Hepatocyte (in vitro differentiated cells): ENCODE measurements around the gene AVEN.

ENCODE experiments used
- EZH2phosphoT487 ChIP-seq: fragments of 200-600 bp; sonication (generic); IDR thresholded peaks from one replicate; pipeline ENCODE4 v1.6.1; 2018; ENCODE audit warnings: antibody characterized with exemption, mild to moderate bottlenecking, low read depth, moderate library complexity; ENCODE audit not compliant: unreplicated experiment, severe bottlenecking
- TF ChIP-seq, protein P1 (sequence below): fragments of 200-600 bp; sonication (generic); IDR thresholded peaks from 2 replicates; pipeline ENCODE4 v1.5.1; 2016; ENCODE audit warnings: antibody characterized with exemption, mild to moderate bottlenecking; ENCODE audit not compliant: poor library complexity

DNA sequence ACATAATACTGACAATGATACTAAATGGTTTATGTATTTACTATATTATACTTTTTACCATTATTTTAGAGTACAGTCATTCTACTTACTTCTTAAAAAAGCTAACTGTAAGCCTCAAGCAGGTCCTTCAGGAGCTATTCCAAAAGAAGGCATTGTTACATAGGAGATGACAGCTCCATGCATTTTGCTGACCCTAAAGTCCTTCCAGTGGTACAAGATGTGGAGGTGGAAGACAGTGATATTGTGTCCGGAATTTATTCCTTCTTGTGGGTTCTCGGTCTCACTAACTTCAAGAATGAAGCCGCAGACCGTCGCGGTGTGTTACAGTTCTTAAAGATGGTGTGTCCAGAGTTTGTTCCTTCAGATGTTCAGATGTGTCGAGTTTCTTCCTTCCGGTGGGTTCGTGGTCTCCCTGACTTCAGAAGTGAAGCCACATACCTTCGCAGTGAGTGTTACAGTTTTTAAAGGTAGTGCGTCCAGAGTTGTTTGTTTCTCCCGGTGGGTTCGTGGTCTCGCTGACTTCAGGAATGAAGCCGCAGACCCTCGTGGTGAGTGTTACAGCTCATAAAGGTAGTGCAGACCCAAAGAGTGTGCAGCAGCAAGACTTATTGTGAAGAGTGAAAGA is 20.9 kb downstream of the AVEN start:
- TF ChIP-seq, protein P1, sequence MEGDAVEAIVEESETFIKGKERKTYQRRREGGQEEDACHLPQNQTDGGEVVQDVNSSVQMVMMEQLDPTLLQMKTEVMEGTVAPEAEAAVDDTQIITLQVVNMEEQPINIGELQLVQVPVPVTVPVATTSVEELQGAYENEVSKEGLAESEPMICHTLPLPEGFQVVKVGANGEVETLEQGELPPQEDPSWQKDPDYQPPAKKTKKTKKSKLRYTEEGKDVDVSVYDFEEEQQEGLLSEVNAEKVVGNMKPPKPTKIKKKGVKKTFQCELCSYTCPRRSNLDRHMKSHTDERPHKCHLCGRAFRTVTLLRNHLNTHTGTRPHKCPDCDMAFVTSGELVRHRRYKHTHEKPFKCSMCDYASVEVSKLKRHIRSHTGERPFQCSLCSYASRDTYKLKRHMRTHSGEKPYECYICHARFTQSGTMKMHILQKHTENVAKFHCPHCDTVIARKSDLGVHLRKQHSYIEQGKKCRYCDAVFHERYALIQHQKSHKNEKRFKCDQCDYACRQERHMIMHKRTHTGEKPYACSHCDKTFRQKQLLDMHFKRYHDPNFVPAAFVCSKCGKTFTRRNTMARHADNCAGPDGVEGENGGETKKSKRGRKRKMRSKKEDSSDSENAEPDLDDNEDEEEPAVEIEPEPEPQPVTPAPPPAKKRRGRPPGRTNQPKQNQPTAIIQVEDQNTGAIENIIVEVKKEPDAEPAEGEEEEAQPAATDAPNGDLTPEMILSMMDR = no peak
- TF ChIP-seq EZH2phosphoT487 = no peak
